Endothelial cell of umbilical vein (primary cell): Measurements from ENCODE around the gene CTIF. TPM values are rescaled to one million over a fixed set of nuclear protein-coding genes. Genes with fewer than 3 reads are reported as not detected.

ENCODE experiments used
- BruUV-seq: library from RNA; stranded (reverse); fragments of 400-500 nt; replicated peaks from 2 replicates; lab custom pipeline; 2021; lab: Mats Ljungman, UMichigan
- CTCF ChIA-PET: fragments of 300-600, 350-600 bp; sonication (Branson Sonifier 250); formaldehyde crosslinking; loops from one replicate; lab custom pipeline; 2021; ENCODE audit warnings: antibody characterized with exemption, inconsistent platforms; lab: Charles Lee
- POLR2A ChIA-PET: fragments of 300-600, 350-600 bp; sonication (Branson Sonifier 250); formaldehyde crosslinking; loops from one replicate; lab custom pipeline; 2021; ENCODE audit warnings: antibody characterized with exemption, inconsistent platforms; lab: Charles Lee
- DNase-seq: peaks from one replicate; pipeline ENCODE4 v3.0.0-alpha.2; 2011; ENCODE audit warnings: low read depth, low spot score
- FAIRE-seq: peaks from 2 replicates; lab custom pipeline; 2011; peaks lifted over from hg19 to GRCh38; lab: Jason Lieb, UNC
- H2AFZ ChIP-seq: 2 replicates; pipeline ENCODE4 v1.6.0; 2012; ENCODE audit warnings: low read depth, low read length, control low read depth, inconsistent platforms
- H3K27ac ChIP-seq: 2 replicates; pipeline ENCODE4 v1.5.1; 2011; ENCODE audit warnings: low read depth, mild to moderate bottlenecking, control low read depth, low read length, moderate library complexity; ENCODE audit not compliant: insufficient read depth
- H3K27me3 ChIP-seq, 2 experiments: 2 replicates each; pipeline versions ENCODE4 v1.6.0 to v1.6.1; 2011; ENCODE audit warnings: low read length in 2 of 2, mixed read lengths in 1 of 2; ENCODE audit not compliant: control insufficient read depth in 2 of 2, insufficient read depth in 2 of 2
- H3K36me3 ChIP-seq, 2 experiments: 2 replicates in 1 of 2; 3 replicates in 1 of 2; pipeline ENCODE4 v1.5.1; 2011; ENCODE audit warnings: low read length in 2 of 2, mild to moderate bottlenecking in 1 of 2, moderate library complexity in 1 of 2; ENCODE audit not compliant: control insufficient read depth in 2 of 2, insufficient read depth in 2 of 2; ENCODE audit errors: extremely low read depth in 1 of 2
- H3K4me1 ChIP-seq: 3 replicates; pipeline ENCODE4 v1.5.1; 2011; ENCODE audit warnings: mild to moderate bottlenecking, low read length; ENCODE audit not compliant: control insufficient read depth, insufficient read depth; ENCODE audit errors: extremely low read depth
- H3K4me2 ChIP-seq: 2 replicates; pipeline ENCODE4 v1.6.1; 2011; ENCODE audit warnings: low read length, control low read depth, mixed read lengths; ENCODE audit not compliant: insufficient read depth
- H3K4me3 ChIP-seq, 3 experiments: fragments of 200-600 bp in 1 of 3; sonication (generic), shearing (Covaris generic) in 1 of 3; replicated peaks in 1 of 3; 2 replicates each; pipeline ENCODE4 v1.5.1; 2011 to 2016; ENCODE audit warnings: control low read depth in 3 of 3, low read length in 3 of 3, mild to moderate bottlenecking in 2 of 3, inconsistent platforms in 1 of 3, low read depth in 1 of 3, moderate library complexity in 1 of 3; ENCODE audit not compliant: insufficient read depth in 1 of 3
- H3K79me2 ChIP-seq: 2 replicates; pipeline ENCODE4 v1.6.0; 2012; ENCODE audit warnings: low read length, inconsistent platforms; ENCODE audit not compliant: control insufficient read depth, insufficient read depth
- H3K9ac ChIP-seq: replicated peaks from 2 replicates; pipeline ENCODE3; 2011; ENCODE audit warnings: low read length, control low read depth; ENCODE audit not compliant: insufficient read depth; ENCODE audit errors: extremely low read depth
- H3K9me1 ChIP-seq: replicated peaks from 3 replicates; pipeline ENCODE4 v1.6.0; 2011; ENCODE audit warnings: mild to moderate bottlenecking, low read length; ENCODE audit not compliant: control insufficient read depth, insufficient read depth; ENCODE audit errors: extremely low read depth
- H3K9me3 ChIP-seq: replicated peaks from 2 replicates; pipeline ENCODE4 v1.5.1; 2012; ENCODE audit warnings: low read length, inconsistent platforms; ENCODE audit not compliant: control insufficient read depth, insufficient read depth
- H4K20me1 ChIP-seq: replicated peaks from 2 replicates; pipeline ENCODE3; 2011; ENCODE audit warnings: mild to moderate bottlenecking, low read length; ENCODE audit not compliant: control insufficient read depth, insufficient read depth; ENCODE audit errors: extremely low read depth
- EZH2 ChIP-seq: IDR thresholded peaks from 2 replicates; pipeline ENCODE4 v1.6.1; 2012; ENCODE audit warnings: borderline replicate concordance, low read depth, mild to moderate bottlenecking, moderate library complexity, low read length, inconsistent platforms; ENCODE audit not compliant: severe bottlenecking
- FOS ChIP-seq: IDR thresholded peaks from 2 replicates; pipeline ENCODE4 v1.6.1; 2011; ENCODE audit warnings: mild to moderate bottlenecking, low read length, moderate library complexity, borderline replicate concordance; ENCODE audit not compliant: insufficient read depth
- GATA2 ChIP-seq: IDR thresholded peaks from 2 replicates; pipeline ENCODE4 v1.7.0; 2011; ENCODE audit warnings: low read depth, mild to moderate bottlenecking, moderate library complexity, mixed read lengths, low read length; ENCODE audit not compliant: insufficient read length, insufficient read depth
- JUN ChIP-seq: IDR thresholded peaks from 2 replicates; pipeline ENCODE4 v1.6.1; 2011; ENCODE audit warnings: borderline replicate concordance, low read depth; ENCODE audit not compliant: insufficient read length, insufficient read depth
- MYC ChIP-seq: IDR thresholded peaks from one replicate; pipeline ENCODE4 v1.6.1; 2011; ENCODE audit warnings: mild to moderate bottlenecking, low read depth, low read length
- POLR2A ChIP-seq: IDR thresholded peaks from 2 replicates; pipeline ENCODE4 v1.6.1; 2012; ENCODE audit warnings: low read depth, mild to moderate bottlenecking, control low read depth, low read length
- POLR2AphosphoS5 ChIP-seq: IDR thresholded peaks from 2 replicates; pipeline ENCODE4 v1.6.1; 2012; ENCODE audit warnings: low read depth, mild to moderate bottlenecking, control low read depth, low read length, moderate library complexity; ENCODE audit not compliant: insufficient read depth
- dilution Hi-C: fragments of 300-500 bp; cut with MboI; formaldehyde crosslinking; loops from one replicate; pipeline ENCODE4 v1.15.0; 2019; ENCODE audit warnings: low sequenced_read_pairs; ENCODE audit not compliant: extremely low pct_ligation_motif_present
- intact Hi-C: fragments of 100-400 bp; cut with micrococcal nuclease; formaldehyde crosslinking; loops from one replicate; pipeline ENCODE4 v1.10.0; 2022
- polyA plus RNA-seq, 4 experiments: library from polyadenylated mRNA; depleted of rRNA in 3 of 4; stranded (reverse) in 3 of 4; unstranded in 1 of 4; fragments of >200 nt; gene quantifications; 2 replicates each; pipeline versions ENCODE4 v1.2.1 to v1.2.3, GENCODE V29; 2011 to 2012; ENCODE audit warnings: missing spikeins in 1 of 4
- total RNA-seq: library from RNA; stranded (reverse); gene quantifications from 2 replicates; pipeline ENCODE4 v1.2.3, GENCODE V29; 2021
- TF ChIP-seq, protein P1 (sequence below): IDR thresholded peaks from 2 replicates; pipeline ENCODE4 v1.6.1; 2011; ENCODE audit not compliant: insufficient read depth, insufficient read length
- TF ChIP-seq, protein P2 (sequence below), 2 donors: IDR thresholded peaks; 1 replicate in 1 of 2; 2 replicates in 1 of 2; pipeline ENCODE4 v1.5.1; 2011; ENCODE audit warnings: low read length in 2 of 2, mild to moderate bottlenecking in 2 of 2, moderate library complexity in 2 of 2, control low read depth in 1 of 2, inconsistent platforms in 1 of 2, low read depth in 1 of 2; ENCODE audit not compliant: insufficient read depth in 1 of 2; ENCODE audit errors: extremely low read depth in 1 of 2

CTIF gene
- total and polyA plus RNA-seq, 2 donors (not counting 3 experiments of a cell fraction or from before 2014, with no cell fraction given), result 20.9 to 57.7 TPM

- intact Hi-C loops, result no loop called here
- CTCF ChIA-PET, result interaction anchor here (1.0 to 1.9 kb wide), 2 partner anchors 28 to 160 kb away, joined by 4 to 5 read pairs; no protein-coding TSS in a partner anchor
- Histone ChIP-seq H3K27me3 (no peaks in the 10 kb centered on the region), H3K36me3 (peaks cover 0 to 7% of the 10 kb centered on the region in 2 experiments), H3K4me1 (peaks cover 6% of the 10 kb centered on the region), H4K20me1 (no peaks in the 10 kb centered on the region), H2AFZ (no peak overlapping the region), H3K27ac (no peak overlapping the region), H3K4me2 (no peak overlapping the region), H3K79me2 (no peaks in the 10 kb centered on the region), H3K9me3 (no peaks in the 10 kb centered on the region), H3K9me1 (no peaks in the 10 kb centered on the region), H3K9ac (no peak overlapping the region), H3K4me3 (no peak overlapping the region)
- TF ChIP-seq POLR2AphosphoS5 (no peak), EZH2 (no peak), GATA2 (no peak), POLR2A (no peak), MYC (no peak), JUN (no peak), FOS (no peak)
- TF ChIP-seq, protein P1, sequence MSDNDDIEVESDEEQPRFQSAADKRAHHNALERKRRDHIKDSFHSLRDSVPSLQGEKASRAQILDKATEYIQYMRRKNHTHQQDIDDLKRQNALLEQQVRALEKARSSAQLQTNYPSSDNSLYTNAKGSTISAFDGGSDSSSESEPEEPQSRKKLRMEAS, result no peak
- TF ChIP-seq, protein P2, sequence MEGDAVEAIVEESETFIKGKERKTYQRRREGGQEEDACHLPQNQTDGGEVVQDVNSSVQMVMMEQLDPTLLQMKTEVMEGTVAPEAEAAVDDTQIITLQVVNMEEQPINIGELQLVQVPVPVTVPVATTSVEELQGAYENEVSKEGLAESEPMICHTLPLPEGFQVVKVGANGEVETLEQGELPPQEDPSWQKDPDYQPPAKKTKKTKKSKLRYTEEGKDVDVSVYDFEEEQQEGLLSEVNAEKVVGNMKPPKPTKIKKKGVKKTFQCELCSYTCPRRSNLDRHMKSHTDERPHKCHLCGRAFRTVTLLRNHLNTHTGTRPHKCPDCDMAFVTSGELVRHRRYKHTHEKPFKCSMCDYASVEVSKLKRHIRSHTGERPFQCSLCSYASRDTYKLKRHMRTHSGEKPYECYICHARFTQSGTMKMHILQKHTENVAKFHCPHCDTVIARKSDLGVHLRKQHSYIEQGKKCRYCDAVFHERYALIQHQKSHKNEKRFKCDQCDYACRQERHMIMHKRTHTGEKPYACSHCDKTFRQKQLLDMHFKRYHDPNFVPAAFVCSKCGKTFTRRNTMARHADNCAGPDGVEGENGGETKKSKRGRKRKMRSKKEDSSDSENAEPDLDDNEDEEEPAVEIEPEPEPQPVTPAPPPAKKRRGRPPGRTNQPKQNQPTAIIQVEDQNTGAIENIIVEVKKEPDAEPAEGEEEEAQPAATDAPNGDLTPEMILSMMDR (IDR thresholded peaks at IDR 0.05; ENCODE audit: extremely low read depth in 1 of 2, insufficient read depth in 1 of 2, low read depth in 1 of 2, low read length in 2 of 2), result no peak
- POLR2A ChIA-PET, result no interaction called here
- DNase-seq (no peak), FAIRE-seq (no peak)
- BruUV-seq, result no TSS peak
- dilution Hi-C loops, result no loop called here
Observed at GRCh38 chr18:48635806-48636205, 97.0 kb downstream of the CTIF start.
